ENCODE measurements around the gene BSG.

DNA sequence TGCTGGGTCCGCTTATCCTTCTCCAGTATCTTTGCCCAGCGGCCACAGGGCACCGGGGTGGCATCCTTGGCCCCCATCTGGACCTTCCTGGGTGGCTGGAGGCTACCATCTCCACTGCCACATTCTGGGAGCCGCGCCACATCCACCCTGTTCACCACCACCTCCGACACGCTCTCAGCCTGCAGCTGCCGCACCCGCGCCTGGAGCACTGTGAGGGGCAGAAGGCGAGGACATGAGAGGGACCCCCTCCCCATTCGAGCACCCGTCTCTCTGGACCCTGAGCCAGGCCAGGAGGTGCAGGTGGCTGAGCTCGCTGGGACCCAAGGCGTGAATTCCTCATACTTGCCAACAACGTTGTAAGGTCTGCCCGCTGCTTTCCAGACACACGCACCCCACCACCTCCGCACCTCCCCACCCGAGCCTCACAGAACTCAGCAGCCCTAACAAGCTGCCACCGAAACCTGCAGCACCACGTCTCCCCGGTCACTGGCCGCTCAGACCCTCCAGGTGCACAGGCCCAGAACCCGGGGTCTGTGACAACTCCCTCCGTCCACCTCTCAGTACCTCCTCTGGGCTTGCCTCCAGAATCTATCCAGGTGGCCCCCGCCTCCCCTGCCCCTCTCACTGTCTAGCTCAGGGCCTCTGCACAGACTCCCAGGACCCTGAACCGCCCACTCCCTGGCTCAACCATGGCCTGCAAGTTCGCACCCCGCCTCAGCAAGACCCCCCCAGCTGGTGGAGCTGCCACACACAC lies 57.7 kb downstream of the BSG start:
- TF ChIP-seq, protein P1, sequence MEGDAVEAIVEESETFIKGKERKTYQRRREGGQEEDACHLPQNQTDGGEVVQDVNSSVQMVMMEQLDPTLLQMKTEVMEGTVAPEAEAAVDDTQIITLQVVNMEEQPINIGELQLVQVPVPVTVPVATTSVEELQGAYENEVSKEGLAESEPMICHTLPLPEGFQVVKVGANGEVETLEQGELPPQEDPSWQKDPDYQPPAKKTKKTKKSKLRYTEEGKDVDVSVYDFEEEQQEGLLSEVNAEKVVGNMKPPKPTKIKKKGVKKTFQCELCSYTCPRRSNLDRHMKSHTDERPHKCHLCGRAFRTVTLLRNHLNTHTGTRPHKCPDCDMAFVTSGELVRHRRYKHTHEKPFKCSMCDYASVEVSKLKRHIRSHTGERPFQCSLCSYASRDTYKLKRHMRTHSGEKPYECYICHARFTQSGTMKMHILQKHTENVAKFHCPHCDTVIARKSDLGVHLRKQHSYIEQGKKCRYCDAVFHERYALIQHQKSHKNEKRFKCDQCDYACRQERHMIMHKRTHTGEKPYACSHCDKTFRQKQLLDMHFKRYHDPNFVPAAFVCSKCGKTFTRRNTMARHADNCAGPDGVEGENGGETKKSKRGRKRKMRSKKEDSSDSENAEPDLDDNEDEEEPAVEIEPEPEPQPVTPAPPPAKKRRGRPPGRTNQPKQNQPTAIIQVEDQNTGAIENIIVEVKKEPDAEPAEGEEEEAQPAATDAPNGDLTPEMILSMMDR (IDR thresholded peaks at IDR 0.05), result no peak
- TF ChIP-seq POLR2A (IDR thresholded peaks at IDR 0.05), result no peak
